Measurements from ENCODE around the gene LAT.
"Not testable (repeated sequence)": the region's sequence is repeated elsewhere in the genome, so short reads cannot be mapped to it uniquely, and the experiment has no call there.

The LAT gene

GRCh38 chr16:28990375-28991040 is 5.7 kb downstream of the LAT start:
- no peak for DNase-seq (ENCODE audit: low read depth)
- TF ChIP-seq CTCF (IDR thresholded peaks at IDR 0.05; ENCODE audit: control insufficient read depth, extremely low read depth, insufficient read depth), result no peak
- no peak overlapping the region for H3K4me3 ChIP-seq (ENCODE audit: low read depth, low read length)

DNA sequence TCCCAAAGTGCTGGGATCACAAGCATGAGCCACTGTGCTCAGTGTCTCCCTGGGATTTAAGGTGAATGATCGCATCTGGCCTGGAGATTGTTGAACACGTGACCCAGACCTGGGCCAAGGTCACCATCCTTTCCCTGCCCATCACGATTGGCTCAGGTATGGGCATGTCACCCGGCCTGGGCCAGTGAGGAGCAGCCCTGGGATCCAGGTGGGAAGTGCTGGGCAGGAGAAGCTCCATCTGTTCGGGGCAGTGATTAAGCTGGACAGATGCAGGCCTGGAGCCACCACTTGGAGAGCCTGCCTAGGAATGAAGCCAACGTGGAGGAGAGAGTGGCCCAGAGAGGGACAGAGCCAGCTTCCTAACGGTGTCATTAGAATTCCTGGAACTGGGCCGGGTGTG is 6.8 kb downstream of the LAT start:
- DNase-seq (ENCODE audit: low read depth), result no peak

GRCh38 chr16:28992496-28992895 is 7.6 kb downstream of the LAT start:
- no peak for DNase-seq (ENCODE audit: low read depth)
- no peak for TF ChIP-seq CTCF (IDR thresholded peaks at IDR 0.05; ENCODE audit: control insufficient read depth, extremely low read depth, insufficient read depth)
- no peak overlapping the region for H3K4me3 ChIP-seq (ENCODE audit: low read depth, low read length)

More for the DNA sequence above, 6.8 kb downstream of the LAT start:
- no peak for TF ChIP-seq CTCF (IDR thresholded peaks at IDR 0.05; ENCODE audit: control insufficient read depth, extremely low read depth, insufficient read depth)
- no peak overlapping the region for H3K4me3 ChIP-seq (ENCODE audit: low read depth, low read length)

- no peak for TF ChIP-seq CTCF (IDR thresholded peaks at IDR 0.05; ENCODE audit: control insufficient read depth, extremely low read depth, insufficient read depth)
- no peak for DNase-seq (ENCODE audit: low read depth)
- H3K4me3 ChIP-seq (ENCODE audit: low read depth, low read length), result no peak overlapping the region
These were observed 14.0 kb downstream of the LAT start for GRCh38 chr16:28998837-28999236.

GRCh38 chr16:28999577-28999976 is 14.7 kb downstream of the LAT start:
- no peak overlapping the region for H3K4me3 ChIP-seq (ENCODE audit: low read depth, low read length)
- DNase-seq (ENCODE audit: low read depth), result no peak
- no peak for TF ChIP-seq CTCF (IDR thresholded peaks at IDR 0.05; ENCODE audit: control insufficient read depth, extremely low read depth, insufficient read depth)

GRCh38 chr16:29000019-29000418 is 15.2 kb downstream of the LAT start:
- DNase-seq (ENCODE audit: low read depth), result no peak

GRCh38 chr16:29004496-29005139 is 19.8 kb downstream of the LAT start:
- not testable (repeated sequence) for DNase-seq (ENCODE audit: low read depth); H3K4me3 ChIP-seq (ENCODE audit: low read depth, low read length)

More at GRCh38 chr16:29000019-29000418, 15.2 kb downstream of the LAT start:
- TF ChIP-seq CTCF (IDR thresholded peaks at IDR 0.05; ENCODE audit: control insufficient read depth, extremely low read depth, insufficient read depth), result no peak
- no peak overlapping the region for H3K4me3 ChIP-seq (ENCODE audit: low read depth, low read length)

All from LNCaP clone FGC (cell line).